HPDE6-E6E7 (cell line): ENCODE measurements around the gene EXOC7.
"Not testable (repeated sequence)": the region's sequence is repeated elsewhere in the genome, so short reads cannot be mapped to it uniquely, and the experiment has no call there.

Experiments used
- DNase-seq: peaks from one replicate; pipeline ENCODE4 v3.0.0; 2011; ENCODE audit warnings: missing footprints; ENCODE audit errors: extremely low spot score

The EXOC7 gene

DNA sequence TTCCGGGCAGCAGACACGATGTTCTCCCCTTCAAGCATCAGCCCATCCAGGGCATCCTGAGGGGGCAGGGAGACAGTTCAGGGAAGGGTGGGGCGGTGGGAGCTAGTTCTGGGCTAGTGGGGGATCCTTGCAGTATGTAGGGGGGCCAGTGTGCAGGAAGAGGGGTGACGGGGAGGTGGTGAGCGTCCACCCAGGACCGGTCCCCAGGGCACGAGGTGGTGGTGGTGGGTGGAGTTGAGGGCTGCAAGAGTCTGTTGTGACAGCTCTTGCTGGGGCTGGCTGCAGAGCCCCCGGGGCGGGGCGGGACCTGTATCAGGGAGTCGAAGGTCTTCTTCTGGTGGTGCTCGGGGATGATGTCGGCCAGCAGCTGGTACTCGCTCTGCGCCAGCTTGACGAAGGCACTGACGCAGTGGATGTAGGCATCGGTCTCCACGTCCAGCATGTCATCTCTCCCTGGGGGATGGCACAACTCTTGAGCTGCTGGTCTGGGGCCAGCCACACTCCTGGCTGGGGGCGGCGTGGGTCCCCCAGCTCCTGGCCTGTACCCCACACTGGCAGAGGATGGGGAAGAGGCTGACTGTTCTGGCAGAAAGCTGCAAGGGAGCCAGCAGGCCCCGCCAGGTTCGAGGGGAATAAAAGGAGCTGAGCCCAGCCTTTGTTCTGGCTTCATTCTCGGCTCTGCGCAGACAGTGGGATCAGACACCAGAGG lies 14.6 kb downstream of the EXOC7 start:
- DNase-seq, result no peak

DNA sequence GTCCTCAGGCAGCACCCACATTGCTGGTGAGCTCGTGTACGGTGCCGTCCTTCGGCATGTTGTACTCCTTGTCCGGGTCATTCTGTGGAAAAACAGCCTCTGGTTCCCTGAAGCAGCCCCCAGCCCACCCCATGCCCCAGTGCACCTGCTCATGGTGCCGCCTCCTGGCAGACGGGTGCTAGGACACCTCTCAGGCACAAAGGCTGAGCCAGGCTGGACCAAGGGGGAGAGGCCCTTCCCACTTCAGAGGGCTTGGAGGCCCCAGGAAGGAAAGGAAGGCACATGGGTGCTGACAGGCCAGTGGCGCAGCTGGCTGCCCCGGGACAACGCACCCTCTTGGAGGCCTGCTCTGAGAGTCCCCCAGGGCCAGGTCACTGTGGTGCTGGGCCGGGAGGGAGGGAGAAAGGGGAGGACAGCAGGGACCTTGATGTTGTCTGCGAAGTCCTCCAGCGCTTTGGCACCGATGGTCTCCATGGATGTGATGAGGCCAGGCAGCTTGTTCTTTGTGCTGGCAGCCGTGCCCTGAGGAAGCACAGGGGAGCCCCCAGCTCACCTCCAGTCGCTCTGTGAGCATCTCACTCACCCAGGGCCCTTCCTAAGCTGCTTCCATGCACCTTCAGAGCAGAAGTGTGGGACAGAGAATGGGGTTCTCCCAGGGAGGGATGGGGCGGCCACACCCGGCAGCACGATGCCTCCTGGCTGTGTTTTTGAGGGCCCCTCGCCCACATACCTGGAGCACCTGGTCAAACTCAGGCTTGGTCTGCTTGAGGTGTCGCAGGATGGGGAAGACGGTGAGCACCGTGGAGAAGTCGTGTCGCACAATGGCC lies 15.3 kb downstream of the EXOC7 start:
- no peak for DNase-seq

DNA sequence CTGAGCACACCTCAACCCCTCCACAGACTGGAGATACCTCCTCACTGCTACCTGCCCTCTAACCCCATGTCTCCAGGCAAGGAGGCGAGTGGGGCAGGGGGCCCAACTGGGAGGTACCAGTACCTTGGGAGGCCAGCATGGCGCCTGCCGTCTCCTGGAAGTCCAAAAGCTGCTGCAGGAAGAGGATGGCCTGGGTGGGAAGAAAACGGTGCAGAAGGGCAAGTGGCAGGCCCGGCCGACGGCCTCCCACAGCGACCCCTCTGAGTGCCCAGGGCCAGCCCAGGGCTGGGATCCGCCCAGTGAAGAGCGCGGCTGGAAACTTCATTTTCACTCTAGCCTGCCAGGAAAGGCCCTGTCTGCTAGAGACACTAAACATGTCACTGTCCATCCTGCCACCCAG lies 16.1 kb downstream of the EXOC7 start:
- no peak for DNase-seq

DNA sequence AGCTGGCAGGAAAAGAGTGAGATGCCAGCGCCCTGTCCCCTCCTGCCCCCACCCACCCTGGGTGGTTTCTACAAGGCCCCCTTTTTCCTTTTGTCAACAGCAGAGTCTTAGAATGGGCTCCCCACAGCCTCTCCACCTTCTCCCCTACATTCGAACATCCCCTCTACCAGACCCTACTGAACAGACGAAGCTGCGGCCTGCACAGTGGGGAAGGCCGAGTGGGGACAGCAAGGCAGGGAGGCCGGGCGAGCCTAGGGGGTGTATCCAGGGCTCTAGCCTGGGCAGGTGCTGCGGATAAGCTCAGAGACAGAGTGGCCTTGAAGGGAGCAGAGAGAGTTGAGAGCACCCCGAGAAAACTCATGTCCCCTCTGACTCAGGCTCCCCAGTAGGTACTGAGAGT lies 17.2 kb downstream of the EXOC7 start:
- DNase-seq, result no peak

DNA sequence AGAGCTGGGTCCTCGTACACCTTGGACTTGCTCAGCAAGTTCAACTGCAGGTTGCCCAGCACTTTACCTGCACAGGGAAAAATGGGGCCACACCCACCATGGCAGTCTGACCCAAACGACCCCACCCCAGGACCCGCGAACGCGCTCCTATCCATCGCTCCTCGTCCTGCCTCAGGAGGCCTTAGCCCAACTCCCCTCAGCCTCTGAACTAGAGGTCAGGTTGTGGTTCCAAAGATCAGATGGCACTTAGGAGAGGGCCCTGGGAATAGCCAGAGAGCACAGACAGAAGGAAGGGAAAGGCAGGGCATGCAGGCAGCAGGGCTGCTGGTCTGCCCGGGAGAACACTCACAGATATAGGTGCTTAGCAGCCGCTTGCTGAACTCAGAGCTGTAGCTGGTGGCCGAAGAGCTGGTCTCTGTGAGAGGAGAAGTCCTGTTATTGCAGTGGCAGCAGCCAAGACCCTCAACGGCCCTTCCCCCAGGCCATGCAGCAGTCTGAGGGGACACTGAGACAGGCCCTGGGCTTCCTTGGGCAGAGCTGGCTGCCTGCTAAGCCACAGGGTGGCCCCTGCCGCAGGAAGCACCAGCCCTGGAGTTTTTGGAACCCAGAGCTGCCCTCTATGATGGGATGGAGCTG lies 17.7 kb downstream of the EXOC7 start:
- DNase-seq, result no peak

DNA sequence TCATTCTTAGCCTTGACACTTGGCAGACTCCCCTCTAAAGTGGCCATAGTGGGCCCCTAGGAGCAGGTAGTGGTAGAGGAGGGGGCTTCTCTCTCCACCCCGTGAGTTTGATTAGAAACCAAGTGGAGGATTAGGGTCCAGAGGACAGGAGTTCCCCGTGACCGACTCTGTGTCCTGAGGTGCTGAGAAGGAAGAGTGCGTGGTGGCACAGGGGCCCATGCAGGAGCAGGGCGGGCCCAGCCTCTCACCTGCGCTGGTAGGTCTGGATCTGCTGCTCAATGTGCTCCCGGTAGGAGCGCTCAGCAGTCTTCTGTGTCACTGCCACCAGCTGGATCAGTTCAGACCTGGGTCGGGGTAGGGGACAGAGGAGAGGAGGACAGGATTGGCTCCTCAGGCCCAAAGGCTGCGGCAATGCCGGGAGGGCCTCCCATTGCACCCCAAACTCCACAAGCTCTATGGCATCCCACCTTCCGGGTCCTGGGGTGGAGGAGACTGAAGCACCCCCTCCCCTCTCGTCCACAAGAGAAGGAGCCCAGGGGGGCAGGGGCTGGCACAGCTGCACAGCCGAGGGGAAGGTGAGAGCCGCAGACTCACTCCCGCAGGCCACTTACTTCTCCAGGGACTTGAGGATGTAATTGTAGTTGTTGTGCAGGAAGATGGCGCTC lies 18.4 kb downstream of the EXOC7 start:
- DNase-seq, result no peak

DNA sequence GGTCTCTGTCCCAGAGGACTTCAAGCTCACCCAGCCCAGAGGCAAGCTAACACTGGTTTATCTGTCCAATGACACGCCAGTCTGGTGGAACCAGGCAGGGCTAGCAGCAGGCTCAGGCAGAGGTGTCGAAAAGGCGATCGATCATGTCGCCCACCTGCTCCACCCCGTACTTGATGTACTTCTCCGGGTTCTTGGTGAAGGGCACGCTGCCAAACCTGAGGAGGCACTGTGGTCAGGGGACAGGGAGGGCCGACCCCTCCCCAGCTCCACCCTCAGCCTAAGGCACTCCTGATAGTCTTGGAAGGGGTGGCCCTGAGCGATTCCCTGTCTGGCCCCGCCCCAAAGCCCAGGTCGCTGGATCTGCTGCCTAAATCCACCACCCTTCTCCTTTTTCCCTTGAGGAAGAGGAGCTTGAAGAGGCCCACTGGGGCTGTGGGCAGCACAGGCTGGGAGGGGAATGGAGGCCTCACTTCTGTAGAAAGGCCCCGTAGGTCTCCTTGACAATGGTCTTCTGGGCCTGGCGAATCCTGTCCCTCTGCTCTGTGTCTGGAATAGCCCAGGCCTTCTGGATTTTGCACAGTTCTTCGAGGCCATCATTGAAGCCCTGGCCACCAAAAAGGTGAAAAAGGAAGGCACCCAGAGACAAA lies 19.9 kb downstream of the EXOC7 start:
- DNase-seq, result no peak

DNA sequence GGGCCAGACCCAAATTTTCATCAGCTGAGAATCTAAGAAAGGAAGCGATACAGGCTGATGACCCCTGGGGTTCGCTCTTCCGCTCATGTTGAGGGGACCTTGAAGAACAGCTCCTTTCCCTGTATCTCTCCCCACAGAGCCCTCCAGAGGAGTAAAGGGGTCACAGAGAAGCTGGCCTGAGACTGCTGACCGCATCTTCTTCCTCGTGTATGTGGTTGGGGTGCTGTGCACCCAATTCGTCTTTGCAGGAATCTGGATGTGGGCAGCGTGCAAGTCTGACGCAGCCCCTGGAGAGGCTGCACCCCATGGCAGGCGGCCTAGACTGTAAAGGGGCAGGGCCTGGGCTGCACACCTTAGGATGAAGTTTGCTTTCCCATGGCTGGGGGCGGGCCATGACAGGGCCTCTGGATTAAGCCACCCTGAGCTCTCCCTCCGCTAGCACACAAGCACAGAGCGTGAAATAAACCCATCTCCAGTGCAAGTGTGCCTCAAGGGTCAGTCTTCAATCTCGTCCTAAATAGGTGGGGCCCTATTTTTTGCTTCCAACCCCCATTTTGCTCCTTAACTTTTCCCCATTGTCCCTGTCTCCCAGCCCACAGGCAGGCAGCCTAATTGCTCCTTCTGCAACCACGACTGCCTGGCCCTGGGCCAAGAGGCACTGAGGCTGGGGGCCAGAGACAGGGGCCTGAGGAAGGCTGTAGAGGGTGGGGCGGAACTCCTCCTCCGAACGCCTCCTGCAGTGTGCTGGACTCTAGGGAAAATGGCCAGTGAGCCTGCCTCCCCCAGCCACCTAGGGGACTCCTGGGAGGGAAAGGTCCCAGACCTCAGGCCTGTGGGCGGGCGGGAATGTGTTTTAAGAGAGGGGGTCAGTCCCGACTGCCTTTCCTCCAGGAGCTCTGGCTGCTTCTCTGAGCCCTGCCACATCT lies 21.0 kb downstream of the EXOC7 start:
- no peak for DNase-seq

DNA sequence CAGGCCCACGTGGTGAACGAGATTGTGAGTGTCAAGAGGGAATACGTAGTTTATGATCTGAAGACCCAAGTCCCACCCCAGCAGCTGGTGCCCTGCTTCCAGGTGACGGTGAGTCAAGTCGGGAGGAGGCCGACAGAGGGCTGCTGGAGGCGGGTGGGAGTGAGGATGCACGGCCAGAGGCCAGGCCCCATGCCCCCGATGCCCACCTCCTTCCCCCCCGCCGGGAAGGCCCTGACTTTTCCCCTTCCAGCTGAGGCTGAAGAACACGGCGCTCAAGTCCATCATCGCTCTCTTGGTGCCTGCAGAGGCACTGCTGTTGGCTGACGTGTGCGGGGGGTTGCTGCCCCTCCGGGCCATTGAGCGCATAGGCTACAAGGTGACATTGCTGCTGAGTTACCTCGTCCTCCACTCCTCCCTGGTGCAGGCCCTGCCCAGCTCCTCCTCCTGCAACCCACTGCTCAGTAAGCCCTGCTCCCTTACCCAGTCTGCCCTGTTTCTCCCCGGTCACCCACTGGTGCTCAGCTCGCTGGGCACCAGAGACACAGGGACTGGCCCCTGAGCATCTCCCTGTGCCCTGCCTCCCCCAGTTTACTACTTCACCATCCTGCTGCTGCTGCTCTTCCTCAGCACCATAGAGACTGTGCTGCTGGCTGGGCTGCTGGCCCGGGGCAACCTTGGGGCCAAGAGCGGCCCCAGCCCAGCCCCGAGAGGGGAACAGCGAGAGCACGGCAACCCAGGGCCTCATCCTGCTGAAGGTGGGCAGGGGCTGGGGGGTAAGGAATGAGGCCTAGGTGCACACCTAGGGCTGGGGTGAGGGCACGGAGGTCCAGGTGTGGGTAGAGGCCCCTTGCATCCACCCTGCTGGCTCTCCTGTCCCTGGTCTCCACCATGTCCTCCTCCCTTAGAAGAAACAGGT lies 22.0 kb downstream of the EXOC7 start:
- DNase-seq, result no peak

DNA sequence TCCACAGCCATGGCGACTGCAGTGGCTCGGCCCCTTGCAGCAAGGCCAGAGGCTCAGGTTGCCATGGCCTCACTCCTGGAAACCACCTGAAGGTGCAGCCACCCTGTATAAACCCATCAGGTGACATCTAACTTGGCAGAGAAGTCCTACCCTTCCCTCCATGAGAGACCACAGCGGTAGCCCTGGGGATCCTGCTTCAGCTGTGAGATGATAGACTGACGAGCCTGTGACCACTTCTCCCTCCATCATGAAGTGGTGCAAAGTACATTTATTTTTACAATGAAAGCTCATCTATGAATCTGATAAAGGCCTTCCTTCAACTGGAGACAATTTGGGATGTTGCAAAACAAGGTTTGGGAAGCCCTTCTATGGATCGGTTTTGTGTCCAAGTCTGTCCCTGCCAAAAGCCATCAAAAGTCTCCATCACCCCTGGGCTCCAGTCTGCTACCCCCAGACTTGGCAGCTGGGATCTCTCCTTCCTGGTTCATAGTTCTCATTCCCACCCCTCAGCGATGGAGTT lies 22.8 kb downstream of the EXOC7 start:
- DNase-seq, result no peak

DNA sequence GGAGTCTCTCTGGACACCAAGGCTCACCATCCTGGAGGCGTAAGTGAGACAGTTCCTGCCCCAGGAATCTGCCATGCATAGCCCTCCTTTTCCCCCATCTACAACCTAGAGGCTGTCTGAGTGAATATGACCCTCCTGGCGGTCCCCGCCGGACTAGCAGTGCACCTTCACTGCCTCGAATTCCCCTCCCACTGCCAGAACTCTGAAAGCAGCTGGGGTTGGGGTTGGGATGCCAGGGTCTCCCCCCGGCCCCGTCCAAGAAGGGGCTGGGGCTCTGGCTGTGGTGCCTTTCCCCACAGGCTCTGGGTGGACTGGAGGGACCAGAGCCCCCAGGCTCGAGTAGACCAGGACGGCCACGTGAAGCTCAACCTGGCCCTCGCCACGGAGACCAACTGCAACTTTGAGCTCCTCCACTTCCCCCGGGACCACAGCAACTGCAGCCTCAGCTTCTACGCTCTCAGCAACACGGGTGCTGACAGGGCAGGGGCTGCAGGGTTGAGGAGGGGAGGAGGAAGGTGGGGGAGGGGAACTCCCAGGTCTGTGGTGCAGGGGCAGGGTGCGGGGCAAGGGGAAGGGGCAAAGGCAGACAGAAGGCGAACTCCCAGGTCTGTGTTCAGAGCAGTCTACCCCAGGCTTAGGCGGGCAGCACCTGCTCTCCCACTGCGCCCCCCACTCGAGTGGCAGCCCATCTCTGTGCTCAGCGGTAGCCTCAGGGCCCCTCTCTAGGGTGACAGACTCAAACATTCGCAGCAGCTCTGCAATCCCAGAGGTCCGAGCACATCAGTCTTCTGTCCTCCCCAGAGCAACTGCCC lies 23.4 kb downstream of the EXOC7 start:
- no peak for DNase-seq

DNA sequence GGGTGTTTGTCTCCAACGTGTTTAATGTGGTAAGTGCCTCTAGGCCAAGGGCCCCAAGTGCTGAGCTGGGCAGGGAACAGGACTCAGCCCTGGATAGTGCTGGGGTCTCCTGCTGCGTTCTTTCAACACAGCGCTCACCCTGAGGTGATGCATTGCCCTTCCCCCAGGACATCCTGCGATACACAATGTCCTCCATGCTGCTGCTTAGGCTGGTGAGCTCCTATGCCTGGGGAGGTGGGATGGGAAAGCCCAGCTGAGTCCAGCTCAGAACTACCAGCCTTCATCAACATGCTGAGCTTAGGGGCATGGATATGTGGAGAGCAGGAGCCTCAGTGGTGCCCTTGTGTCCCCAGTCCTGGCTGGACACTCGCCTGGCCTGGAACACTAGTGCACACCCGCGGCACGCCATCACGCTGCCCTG lies 24.0 kb downstream of the EXOC7 start:
- no peak for DNase-seq

DNA sequence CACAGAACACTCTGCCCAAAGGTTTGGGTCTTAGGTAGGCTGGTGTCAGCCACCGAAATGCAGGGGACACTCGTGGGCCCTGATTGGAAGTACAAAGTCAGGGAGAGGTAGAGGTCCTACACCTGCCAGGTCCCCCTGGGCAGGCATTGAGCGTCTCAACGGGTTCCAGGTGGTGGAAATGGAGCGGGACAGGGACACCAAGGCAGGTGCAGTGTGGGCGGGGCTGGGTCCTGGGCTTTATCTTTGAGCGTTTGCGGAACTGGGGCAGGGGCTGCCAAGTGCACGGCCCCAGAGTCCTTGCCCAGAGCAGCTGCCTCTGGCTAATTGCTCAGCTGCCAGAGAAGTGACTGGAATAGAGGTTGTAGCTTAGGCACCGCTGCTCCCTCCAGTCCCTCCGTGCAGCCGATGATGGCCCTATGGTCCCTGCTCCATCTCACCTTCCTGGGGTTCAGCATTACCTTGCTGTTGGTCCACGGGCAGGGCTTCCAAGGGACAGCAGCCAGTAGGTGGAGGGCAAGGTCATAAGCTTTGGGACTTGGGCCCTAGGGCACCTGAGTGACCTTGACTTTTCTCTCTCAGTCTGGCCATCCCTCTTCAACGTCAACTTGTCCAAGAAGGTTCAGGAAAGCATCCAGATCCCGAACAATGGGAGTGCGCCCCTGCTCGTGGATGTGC lies 24.6 kb downstream of the EXOC7 start, which contains the start of gene ZACN:
ZACN (plus strand) TSS at position 323 of the 675 bp plus-strand sequence; CDS start at position 406, 83 bp downstream.
- DNase-seq, result no peak

DNA sequence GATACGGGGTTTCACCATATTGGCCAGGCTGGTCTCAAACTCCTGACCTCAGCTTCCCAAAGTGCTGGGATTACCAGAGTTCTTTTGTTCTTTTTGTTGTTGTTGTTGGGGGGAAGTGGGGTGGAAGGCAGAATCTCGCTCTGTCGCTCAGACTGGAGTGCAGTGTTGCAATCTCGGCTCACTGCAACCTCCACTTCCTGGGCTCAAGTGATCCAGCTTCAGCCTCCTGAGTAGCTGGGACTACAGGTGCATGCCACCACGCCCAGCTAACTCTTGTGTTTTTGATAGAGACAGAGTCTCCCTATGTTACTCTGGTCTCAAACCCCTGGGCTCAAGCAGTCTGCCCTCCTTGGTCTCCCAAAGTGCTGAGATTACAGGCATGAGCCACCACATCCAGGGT lies 25.2 kb downstream of the EXOC7 start:
- DNase-seq, result not testable (repeated sequence)

DNA sequence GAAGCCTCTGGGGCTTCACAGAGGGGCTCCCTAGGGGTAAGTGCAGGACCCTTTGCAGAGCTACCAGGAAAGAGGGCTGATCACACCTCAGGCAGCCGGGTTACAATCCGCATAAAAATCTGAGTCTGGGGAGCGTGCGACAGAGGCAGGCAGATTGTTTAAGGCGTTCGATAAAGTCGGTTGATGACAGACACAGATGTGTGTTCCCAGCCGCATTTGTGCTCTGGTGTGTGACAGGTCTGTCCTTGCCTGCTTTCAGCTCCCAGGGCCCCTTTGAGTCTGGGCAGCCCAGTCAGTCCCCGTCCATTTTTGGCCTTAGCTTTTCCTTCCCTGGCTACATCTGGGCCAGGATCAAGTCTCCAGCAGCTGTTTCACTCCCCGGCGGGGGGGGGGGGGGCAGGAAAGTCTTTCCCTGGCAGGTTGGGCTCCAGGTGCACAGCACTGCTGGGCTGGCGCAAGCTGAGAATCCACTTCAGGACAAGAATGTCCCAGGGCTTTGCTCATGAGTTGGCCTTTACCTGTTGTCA lies 25.9 kb downstream of the EXOC7 start:
- DNase-seq, result no peak

DNA sequence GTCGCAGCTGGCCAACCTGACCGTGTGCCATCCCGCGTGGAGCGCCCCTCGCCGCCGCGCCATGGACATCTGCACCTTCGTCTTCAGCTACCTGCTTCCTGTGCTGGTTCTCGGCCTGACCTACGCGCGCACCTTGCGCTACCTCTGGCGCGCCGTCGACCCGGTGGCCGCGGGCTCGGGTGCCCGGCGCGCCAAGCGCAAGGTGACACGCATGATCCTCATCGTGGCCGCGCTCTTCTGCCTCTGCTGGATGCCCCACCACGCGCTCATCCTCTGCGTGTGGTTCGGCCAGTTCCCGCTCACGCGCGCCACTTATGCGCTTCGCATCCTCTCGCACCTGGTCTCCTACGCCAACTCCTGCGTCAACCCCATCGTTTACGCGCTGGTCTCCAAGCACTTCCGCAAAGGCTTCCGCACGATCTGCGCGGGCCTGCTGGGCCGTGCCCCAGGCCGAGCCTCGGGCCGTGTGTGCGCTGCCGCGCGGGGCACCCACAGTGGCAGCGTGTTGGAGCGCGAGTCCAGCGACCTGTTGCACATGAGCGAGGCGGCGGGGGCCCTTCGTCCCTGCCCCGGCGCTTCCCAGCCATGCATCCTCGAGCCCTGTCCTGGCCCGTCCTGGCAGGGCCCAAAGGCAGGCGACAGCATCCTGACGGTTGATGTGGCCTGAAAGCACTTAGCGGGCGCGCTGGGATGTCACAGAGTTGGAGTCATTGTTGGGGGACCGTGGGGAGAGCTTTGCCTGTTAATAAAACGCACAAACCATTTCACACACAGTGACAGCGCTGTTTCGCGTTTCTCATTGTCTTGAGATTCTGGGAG lies 26.6 kb downstream of the EXOC7 start:
- no peak for DNase-seq
